Endodermal cell (in vitro differentiated cells): ENCODE data around the gene PRICKLE1. TPM values are rescaled to one million over a fixed set of nuclear protein-coding genes. Genes with fewer than 3 reads are reported as not detected.

Experiments used
- DNase-seq: peaks from one replicate; pipeline ENCODE4 v3.0.0-alpha.2; 2017
- H3K27ac ChIP-seq: 2 replicates; pipeline ENCODE4 v1.5.1; 2013; ENCODE audit warnings: mild to moderate bottlenecking, low read depth, low read length, moderate library complexity
- H3K27me3 ChIP-seq: 2 replicates; pipeline ENCODE4 v1.6.1; 2013; ENCODE audit warnings: mild to moderate bottlenecking, low read length, moderate library complexity; ENCODE audit not compliant: insufficient read depth, control insufficient read depth, poor library complexity, severe bottlenecking
- H3K36me3 ChIP-seq: 2 replicates; pipeline ENCODE4 v1.7.0; 2013; ENCODE audit warnings: mild to moderate bottlenecking, low read length, moderate library complexity; ENCODE audit not compliant: control insufficient read depth, insufficient read depth
- H3K4me1 ChIP-seq: one replicate; pipeline ENCODE4 v1.7.0; 2013; ENCODE audit warnings: low read length; ENCODE audit not compliant: control insufficient read depth, insufficient read depth
- H3K4me3 ChIP-seq: 2 replicates; pipeline ENCODE4 v1.5.1; 2013; ENCODE audit warnings: mild to moderate bottlenecking, low read length, moderate library complexity
- H3K9ac ChIP-seq: 2 replicates; pipeline ENCODE4 v1.6.1; 2013; ENCODE audit warnings: mild to moderate bottlenecking, low read length, moderate library complexity; ENCODE audit not compliant: poor library complexity, severe bottlenecking; ENCODE audit errors: extremely low read depth
- H3K9me3 ChIP-seq: 2 replicates; pipeline ENCODE4 v1.6.1; 2013; ENCODE audit warnings: mild to moderate bottlenecking, low read length, moderate library complexity; ENCODE audit not compliant: control insufficient read depth
- H3K27ac Mint-ChIP-seq: 2 replicates; pipeline ENCODE4 v1.8.0; 2020; ENCODE audit warnings: mixed read lengths
- H3K27me3 Mint-ChIP-seq: 2 replicates; pipeline ENCODE4 v1.8.0; 2021; ENCODE audit warnings: mild to moderate bottlenecking, mixed read lengths; ENCODE audit not compliant: insufficient read depth
- H3K36me3 Mint-ChIP-seq: 2 replicates; pipeline ENCODE4 v1.8.0; 2020; ENCODE audit warnings: low read depth, mixed read lengths
- H3K4me1 Mint-ChIP-seq: 2 replicates; pipeline ENCODE4 v1.8.0; 2020; ENCODE audit warnings: mixed read lengths
- H3K4me3 Mint-ChIP-seq: 2 replicates; pipeline ENCODE4 v1.8.0; 2020; ENCODE audit warnings: mild to moderate bottlenecking, moderate library complexity, mixed read lengths
- H3K9me3 Mint-ChIP-seq: 2 replicates; pipeline ENCODE4 v1.8.0; 2020; ENCODE audit warnings: mild to moderate bottlenecking, mixed read lengths
- WGBS, 2 experiments: methylation state at CpG; one replicate each; pipeline versions ENCODE4 v1.1.5 to v1.1.7; 2013; ENCODE audit warnings: missing lambda C conversion rate in 2 of 2, mixed read lengths in 1 of 2; ENCODE audit not compliant: insufficient coverage in 1 of 2, insufficient read length in 1 of 2; 5-methylcytosine and 5-hydroxymethylcytosine counted together
- total RNA-seq, 2 donors: library from RNA; stranded (reverse); fragmentation: NEBNext Ultra II Directional in 1 of 2; extraction: Animal tissue kit (Norgen Biotek cat#: 25700) in 1 of 2; gene quantifications; 2 replicates in 1 of 2; 3 replicates in 1 of 2; pipeline ENCODE4 v1.2.1, GENCODE V29; 2021
- TF ChIP-seq, protein P1 (sequence below): fragments of 200-600 bp; sonication (generic); conservative IDR thresholded peaks from 2 replicates; pipeline ENCODE4 v1.5.0; 2021; ENCODE audit warnings: antibody characterized with exemption, mild to moderate bottlenecking

PRICKLE1 gene
- total RNA-seq, 2 donors from 2014 or later, result 8.3 to 20.6 TPM

DNA sequence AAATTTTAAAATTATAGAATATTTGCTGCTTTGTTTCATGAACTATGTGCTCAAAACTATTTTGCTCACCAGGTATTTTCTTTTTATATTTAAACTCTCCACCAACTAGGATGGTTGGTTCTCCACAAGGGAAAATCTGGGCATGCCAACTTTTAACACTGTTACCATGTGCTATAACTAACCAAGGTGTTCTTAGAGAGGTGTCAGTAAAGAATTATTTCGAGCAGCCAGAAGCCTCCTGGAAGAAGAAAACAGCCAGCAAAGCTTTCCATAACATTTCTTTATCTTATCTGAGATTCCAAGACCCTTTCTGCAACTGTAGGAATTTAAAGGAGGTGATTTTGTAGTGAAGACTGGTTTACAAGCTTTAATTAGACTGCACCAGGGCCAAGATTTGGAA is 97.3 kb downstream of the PRICKLE1 start:
- Histone ChIP-seq H3K9ac (no peak overlapping the region), H3K27me3 (no peaks in the 10 kb centered on the region), H3K4me1 (no peaks in the 10 kb centered on the region), H3K36me3 (peaks cover 6% of the 10 kb centered on the region), H3K4me3 (no peak overlapping the region), H3K9me3 (no peaks in the 10 kb centered on the region), H3K27ac (no peak overlapping the region)
- peaks cover 8% of the 10 kb centered on the region for H3K4me1 Mint-ChIP-seq
- no peak overlapping the region for H3K4me3 Mint-ChIP-seq
- WGBS, 2 experiments, result 100% methylated on average over 1 of the region's 1 CpG; no CpG with 5 or more reads in 1 of the 2 experiments
- H3K27ac Mint-ChIP-seq, result no peak overlapping the region
- peaks cover 17% of the 10 kb centered on the region for H3K27me3 Mint-ChIP-seq
- H3K9me3 Mint-ChIP-seq, result no peaks in the 10 kb centered on the region
- peaks cover 2% of the 10 kb centered on the region for H3K36me3 Mint-ChIP-seq
- DNase-seq, result no peak
- TF ChIP-seq, protein P1, sequence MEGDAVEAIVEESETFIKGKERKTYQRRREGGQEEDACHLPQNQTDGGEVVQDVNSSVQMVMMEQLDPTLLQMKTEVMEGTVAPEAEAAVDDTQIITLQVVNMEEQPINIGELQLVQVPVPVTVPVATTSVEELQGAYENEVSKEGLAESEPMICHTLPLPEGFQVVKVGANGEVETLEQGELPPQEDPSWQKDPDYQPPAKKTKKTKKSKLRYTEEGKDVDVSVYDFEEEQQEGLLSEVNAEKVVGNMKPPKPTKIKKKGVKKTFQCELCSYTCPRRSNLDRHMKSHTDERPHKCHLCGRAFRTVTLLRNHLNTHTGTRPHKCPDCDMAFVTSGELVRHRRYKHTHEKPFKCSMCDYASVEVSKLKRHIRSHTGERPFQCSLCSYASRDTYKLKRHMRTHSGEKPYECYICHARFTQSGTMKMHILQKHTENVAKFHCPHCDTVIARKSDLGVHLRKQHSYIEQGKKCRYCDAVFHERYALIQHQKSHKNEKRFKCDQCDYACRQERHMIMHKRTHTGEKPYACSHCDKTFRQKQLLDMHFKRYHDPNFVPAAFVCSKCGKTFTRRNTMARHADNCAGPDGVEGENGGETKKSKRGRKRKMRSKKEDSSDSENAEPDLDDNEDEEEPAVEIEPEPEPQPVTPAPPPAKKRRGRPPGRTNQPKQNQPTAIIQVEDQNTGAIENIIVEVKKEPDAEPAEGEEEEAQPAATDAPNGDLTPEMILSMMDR, result no peak

DNA sequence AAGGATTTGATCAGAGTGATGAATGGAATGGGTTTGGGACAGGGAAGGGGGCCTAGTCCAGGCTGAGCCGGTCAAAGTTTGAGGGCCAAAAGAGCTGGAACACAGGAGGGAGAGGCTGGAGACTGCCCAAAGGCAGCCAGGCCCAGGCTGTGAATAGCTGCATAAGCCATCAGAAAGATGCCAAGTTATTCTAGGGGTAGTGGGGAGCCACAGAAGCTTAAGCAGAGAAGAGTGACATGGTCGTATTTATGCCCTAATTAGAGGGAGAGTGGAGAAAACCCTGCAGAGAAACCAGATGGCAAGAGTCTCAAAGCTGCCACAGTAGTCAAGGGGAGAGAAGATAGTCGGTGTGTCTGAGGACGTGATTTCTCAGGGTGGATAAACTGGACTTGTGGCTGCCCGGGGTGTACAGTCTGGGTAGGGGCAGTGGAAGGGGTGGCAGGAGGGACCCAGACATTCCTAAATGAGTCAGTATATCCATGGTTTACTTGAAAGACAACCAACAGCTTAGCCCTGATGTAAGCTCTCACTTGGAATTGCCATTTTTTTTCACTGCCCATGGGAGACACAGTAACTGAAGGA is 99.2 kb downstream of the PRICKLE1 start:
- Histone ChIP-seq H3K4me3 (no peak overlapping the region), H3K27ac (no peak overlapping the region), H3K9ac (no peak overlapping the region), H3K36me3 (peaks cover 6% of the 10 kb centered on the region), H3K4me1 (peaks cover 4% of the 10 kb centered on the region), H3K9me3 (no peaks in the 10 kb centered on the region), H3K27me3 (no peaks in the 10 kb centered on the region)
- H3K9me3 Mint-ChIP-seq, result no peaks in the 10 kb centered on the region
- H3K4me3 Mint-ChIP-seq, result no peak overlapping the region
- no peak for DNase-seq
- peaks cover 19% of the 10 kb centered on the region for H3K27me3 Mint-ChIP-seq
- TF ChIP-seq, protein P1, result no peak
- peaks cover 26% of the 10 kb centered on the region for H3K4me1 Mint-ChIP-seq
- H3K36me3 Mint-ChIP-seq, result peaks cover 2% of the 10 kb centered on the region
- H3K27ac Mint-ChIP-seq, result no peak overlapping the region
- 89 to 92% methylated on average over 4 to 5 of the region's 5 CpGs for WGBS, 2 experiments

DNA sequence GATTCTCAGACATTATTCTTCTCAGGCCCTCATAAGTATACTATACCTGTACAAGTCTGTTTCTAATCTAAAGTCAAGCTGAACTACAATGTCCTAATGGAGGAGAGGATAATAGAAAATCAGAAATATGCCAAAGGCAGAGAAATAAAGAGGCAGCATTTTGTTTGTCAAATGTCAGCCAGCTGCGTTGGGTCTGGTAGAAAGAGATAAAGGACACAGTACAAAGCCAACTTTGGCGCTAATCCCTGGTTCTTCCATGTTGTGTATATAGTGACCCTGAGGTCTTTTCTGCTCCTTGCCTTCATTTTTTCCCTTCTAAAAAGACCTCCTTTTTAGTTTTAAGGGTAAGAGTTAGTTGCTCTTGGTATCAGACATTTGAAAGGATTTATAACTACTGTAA is 103.1 kb downstream of the PRICKLE1 start:
- Histone ChIP-seq H3K9ac (no peak overlapping the region), H3K27me3 (no peaks in the 10 kb centered on the region), H3K4me3 (no peak overlapping the region), H3K27ac (no peak overlapping the region), H3K9me3 (no peaks in the 10 kb centered on the region), H3K36me3 (no peaks in the 10 kb centered on the region), H3K4me1 (peaks cover 5% of the 10 kb centered on the region)
- no peaks in the 10 kb centered on the region for H3K36me3 Mint-ChIP-seq
- H3K9me3 Mint-ChIP-seq, result no peaks in the 10 kb centered on the region
- H3K27me3 Mint-ChIP-seq, result peaks cover 24% of the 10 kb centered on the region
- no peak for DNase-seq
- 21% methylated on average over 2 of the region's 2 CpGs; no CpG with 5 or more reads in 1 of the 2 experiments for WGBS, 2 experiments
- H3K4me3 Mint-ChIP-seq, result no peak overlapping the region
- H3K27ac Mint-ChIP-seq, result no peak overlapping the region
- peaks cover 41% of the 10 kb centered on the region for H3K4me1 Mint-ChIP-seq
- TF ChIP-seq, protein P1, result no peak
